HG03575 (cell line): ENCODE measurements around the gene IER5.

ENCODE experiments used
- ATAC-seq: cut with Tn5 transposase; IDR thresholded peaks from one replicate; pipeline ENCODE4 v1.9.1; 2021; ENCODE audit not compliant: unreplicated experiment, insufficient number of reproducible peaks, low FRiP score; ENCODE audit errors: extremely low read depth

Gene IER5

GRCh38 chr1:181092883-181093458 is 4.5 kb downstream of the IER5 start:
- ATAC-seq: no peak

DNA sequence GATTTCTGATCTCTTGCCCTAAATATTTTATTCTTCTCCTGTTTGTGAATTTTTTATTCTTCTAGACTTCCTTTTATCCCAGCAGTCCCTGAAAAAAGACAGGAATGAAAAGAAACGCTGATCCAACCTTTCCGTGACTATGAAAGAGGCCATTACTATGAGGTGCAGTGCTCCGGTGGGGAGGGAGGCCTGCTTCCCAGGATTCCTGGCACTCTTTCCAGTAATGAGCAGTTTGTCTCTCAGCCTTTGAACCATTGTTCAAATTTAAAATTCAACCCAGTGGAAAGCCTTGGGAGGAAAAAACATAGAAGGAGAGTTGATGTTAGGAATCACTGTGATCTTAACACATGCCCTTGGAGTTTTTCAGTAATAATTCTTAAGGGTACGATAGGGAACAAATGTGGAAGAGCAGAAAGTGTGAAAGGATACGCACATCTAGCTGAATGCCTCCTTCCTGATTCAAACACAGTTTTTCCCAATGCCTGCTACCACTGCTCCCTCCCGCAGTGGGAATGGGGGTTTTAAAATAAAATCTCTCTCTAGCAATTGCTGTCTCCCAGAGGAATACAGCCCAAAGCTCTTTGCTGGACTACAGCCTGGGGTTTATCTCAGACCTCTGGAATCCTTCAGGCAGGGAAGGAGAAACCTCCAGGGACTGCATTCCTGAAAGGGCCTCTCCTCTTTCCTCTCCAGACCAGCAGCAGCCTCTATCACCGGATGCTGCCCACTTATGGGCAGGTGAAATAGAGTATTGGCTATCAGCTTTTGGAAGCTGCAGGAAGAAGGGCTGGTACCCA is 6.1 kb downstream of the IER5 start:
- ATAC-seq: no peak

GRCh38 chr1:181095260-181095659 is 6.8 kb downstream of the IER5 start:
- ATAC-seq: no peak

DNA sequence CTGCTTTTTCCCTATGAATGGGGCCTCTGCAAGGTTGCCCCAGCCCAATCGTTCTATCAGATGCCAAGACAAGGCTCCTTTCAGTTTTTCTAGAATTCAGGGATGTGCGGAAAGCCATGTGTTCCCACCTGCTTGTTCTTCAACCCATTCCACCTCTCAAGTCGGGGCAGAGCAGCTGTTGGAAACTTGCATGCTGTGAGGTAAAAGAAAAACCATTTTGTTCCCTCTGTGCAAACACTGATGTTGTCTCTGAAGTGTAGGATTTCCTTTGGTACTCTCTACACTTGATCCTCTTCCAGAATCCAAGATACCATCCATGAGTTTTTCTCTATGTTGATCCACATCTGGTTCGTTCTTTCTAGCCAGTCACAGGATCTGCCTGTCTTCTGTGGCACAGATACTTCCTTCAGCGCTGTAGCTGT is 7.3 kb downstream of the IER5 start:
- ATAC-seq: no peak

- no peak for ATAC-seq
These were observed 8.7 kb downstream of the IER5 start for GRCh38 chr1:181097242-181097641.

DNA sequence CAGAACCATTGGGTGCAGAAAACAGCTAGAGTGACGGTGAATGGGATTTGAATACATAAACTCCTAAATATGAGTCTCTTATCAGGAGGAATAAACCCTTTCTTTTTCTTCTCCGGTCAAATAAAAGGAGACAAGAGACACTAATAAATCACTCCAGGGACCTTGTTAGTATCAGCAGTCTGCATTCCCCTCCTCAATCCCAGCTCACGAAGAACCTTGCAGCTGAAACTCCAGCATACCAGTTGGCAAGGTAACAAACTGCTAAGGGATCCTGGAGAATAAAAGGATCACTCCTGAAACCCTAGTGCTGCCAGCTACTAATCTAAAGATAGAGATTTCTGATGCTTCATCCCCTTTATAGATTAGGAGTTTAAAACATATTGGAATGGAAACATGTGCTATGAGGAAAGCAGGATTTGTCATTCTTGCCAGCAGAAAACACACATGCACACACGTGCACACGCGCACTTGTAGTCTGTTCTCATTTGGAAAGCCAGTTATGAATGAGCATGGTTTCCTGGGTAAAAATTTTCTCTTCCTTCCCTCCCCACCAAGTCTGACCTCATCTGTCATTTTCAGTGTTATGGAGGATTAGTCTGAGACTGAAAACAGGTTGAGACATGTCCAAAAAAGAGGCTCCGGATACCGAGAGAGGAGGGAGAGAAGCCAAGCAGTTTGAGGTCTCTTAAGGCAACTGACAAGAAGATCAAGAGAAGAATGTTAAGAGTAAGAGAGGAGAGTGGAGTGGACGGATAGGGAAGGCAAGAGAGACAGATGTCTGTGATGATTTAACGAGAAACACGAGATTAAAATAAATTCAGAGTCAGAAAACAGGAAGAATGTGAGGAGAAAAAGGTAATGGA is 10.9 kb downstream of the IER5 start:
- no peak for ATAC-seq

GRCh38 chr1:181100015-181100905 is 11.8 kb downstream of the IER5 start:
- ATAC-seq: no peak

GRCh38 chr1:181100934-181101333 is 12.4 kb downstream of the IER5 start:
- no peak for ATAC-seq

GRCh38 chr1:181101581-181102226 is 13.2 kb downstream of the IER5 start:
- ATAC-seq: no peak

- ATAC-seq: no peak
These were observed 14.3 kb downstream of the IER5 start for GRCh38 chr1:181102841-181103240.

DNA sequence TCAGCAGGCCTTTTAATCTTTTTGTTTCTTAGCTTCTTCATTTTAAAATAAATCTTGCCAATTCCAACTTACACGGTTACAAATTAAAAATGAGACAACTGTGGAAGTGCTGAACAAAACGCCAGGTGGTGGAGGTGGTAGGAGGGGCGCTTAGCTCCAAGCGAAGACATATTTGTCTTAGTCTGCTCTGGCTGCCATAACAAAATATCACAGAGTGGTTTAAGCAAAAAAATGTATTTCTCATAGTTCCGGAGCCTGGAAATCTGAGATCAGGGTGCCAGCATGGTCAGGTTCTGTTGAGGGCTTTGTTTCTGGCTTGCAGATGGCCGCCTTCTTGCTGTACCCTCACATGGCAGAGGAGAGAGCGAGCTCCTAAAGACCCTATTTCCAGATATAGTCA is 14.9 kb downstream of the IER5 start:
- no peak for ATAC-seq

DNA sequence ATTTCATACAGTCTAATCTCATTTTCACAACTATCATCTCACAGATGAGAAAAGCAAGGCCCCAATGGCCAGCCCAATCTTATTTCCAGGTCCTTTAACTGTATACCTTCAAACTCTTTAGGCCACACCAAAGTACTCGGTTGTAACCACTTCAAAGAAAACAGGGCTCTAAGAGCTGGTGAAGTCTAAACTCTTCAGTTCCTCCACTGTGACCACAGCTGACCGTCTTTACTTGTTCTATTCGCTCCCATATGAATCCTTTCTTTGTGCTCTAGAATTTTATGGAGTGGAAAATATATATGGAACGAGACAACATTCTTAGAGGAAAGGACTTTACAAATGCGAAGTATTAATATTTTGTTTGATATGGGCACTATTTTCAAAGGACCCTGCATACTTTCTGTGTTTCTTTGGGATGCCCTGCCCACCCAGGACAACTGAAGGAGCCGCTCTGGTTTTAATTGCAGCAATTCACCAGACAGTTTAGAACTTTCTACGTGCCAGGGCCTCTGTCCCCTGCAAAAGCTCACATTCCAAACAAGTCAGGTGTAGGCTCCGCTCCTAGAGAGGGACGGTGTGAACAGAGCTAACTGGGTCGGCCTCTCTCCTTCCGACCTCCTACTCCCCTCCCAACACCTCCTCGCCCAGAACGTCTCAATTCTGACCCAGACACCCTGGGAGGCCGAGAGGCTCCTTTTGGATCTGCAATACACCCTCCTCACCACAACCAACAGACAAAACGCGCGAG is 15.7 kb downstream of the IER5 start:
- no peak for ATAC-seq

- ATAC-seq: no peak
These were observed 16.3 kb downstream of the IER5 start for GRCh38 chr1:181104790-181105133.

DNA sequence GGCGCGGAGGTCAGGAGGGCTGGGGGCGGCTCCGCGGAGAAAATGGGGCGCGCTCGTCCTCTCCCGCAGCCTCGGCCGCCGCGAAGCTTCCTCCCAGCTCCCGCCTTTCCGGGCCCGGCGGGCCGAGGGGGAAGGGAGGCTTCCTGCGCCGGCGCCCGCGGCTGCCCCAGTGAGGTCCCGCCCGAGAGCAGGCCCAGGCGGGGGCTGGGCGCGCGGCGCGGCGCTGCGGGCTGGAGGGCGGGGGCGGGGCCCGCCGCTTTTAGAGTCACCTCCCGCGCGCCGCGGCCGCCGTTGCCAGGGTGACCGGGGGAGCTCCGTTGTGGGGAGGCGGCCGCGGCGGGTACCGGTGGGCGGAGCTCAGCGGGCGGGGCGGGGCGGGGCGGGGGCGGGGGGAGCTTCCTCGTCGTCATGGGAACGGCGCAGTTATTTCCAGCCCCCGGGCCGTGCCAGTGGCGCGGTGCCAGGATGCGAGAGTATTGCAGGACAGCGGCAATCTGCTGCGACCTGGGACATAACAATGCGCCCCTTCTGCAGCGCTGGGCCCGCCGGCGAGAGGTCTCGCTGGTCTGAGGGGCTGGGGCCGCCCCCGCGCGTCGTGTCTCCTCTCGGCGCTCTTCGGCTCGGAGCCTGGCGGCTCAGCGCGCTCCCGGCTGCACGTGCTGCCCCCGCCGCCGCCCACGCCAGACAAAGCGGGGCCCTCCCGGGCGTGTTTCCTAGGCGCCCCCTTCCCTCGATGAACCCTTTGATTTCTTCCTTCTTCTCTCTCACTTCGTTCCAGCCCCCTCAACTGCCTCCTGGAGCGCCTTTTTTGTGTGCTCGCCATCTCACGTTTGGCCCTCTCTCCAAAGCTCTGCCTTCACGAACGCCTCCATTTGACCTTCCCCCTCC is 16.9 kb downstream of the IER5 start:
- no peak for ATAC-seq

GRCh38 chr1:181106022-181106312 is 17.5 kb downstream of the IER5 start:
- ATAC-seq: no peak

DNA sequence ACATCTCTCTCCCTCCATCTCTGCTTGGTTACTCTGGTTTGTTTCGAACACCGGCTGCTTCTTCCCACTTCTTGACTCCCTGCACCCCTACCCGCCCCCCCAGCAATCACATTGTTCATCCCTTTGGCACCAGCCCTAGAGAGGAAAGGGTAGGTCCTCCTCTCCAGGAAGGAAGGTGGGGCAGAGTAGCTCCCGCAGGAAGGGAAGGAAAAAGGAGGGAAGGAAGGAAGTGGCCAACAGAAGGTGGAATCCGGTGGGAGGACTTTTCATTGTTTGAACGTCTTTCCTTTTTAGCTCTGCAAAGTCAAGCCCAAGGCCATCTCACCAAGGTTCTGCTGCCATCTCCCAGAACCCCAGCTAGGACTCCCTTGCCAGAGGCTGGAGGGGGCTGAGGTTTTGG is 18.0 kb downstream of the IER5 start:
- ATAC-seq: no peak

GRCh38 chr1:181107711-181108110 is 19.2 kb downstream of the IER5 start:
- no peak for ATAC-seq
